ENCODE data around the gene TPRA1. TPM values are rescaled to one million over a fixed set of nuclear protein-coding genes. Genes with fewer than 3 reads are reported as not detected.

Gene TPRA1
- total and polyA plus RNA-seq, 2 experiments from 2014 or later: 16.7 to 30.4 TPM

DNA sequence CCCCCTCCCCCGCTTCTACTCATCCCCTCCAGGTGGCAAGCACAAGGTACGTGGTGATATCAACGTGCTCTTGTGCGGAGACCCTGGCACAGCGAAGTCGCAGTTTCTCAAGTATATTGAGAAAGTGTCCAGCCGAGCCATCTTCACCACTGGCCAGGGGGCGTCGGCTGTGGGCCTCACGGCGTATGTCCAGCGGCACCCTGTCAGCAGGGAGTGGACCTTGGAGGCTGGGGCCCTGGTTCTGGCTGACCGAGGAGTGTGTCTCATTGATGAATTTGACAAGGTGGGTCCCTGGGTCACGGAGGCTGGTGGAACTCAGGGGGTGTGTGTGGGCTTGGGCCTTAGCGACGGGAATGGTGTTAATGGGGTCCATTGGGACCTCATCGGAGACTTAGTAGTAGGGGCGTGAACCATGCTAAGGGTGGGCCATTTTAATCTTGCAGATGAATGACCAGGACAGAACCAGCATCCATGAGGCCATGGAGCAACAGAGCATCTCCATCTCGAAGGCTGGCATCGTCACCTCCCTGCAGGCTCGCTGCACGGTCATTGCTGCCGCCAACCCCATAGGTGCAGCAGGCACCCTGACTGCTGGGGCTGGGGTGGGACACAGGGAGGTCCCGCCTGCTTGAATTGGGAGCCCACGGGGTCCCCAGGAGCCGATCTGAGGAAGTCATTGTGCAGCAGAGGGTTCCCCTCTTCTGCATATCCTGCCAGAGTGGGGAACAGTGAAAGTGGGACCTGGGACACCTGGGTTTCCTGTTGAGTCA lies 26.5 kb upstream of the TPRA1 start:
- Mint-ChIP-seq H3K36me3 (ENCODE audit: low read depth) (peaks cover 99% of the 10 kb centered on the region), H3K4me1 (peaks cover 8% of the 10 kb centered on the region; the same call in 1 of the 3 replicates), H3K27me3 (ENCODE audit: insufficient read depth, low read depth, poor library complexity) (peaks cover 3% of the 10 kb centered on the region), H3K4me3 (no peak overlapping the region), H3K9me3 (no peaks in the 10 kb centered on the region), H3K27ac (no peak overlapping the region)
- peaks cover 36% of the 10 kb centered on the region; the same call in 1 of the 2 replicates for H4K20me1 ChIP-seq (replicated peaks; ENCODE audit: insufficient read depth)
- no peaks in the 10 kb centered on the region for H3K4me1 ChIP-seq (ENCODE audit: insufficient read depth)
- peaks cover 30% of the 10 kb centered on the region for H3K79me2 ChIP-seq (replicated peaks; ENCODE audit: insufficient read depth)
- H3K36me3 ChIP-seq (ENCODE audit: insufficient read depth): peaks cover 72% of the 10 kb centered on the region
- no peaks in the 10 kb centered on the region for H3K27me3 ChIP-seq (ENCODE audit: insufficient read depth)
- ATAC-seq (no peak), DNase-seq (ENCODE audit: low spot score) (no peak)
- H3K4me2 ChIP-seq: no peak overlapping the region
- H3F3A ChIP-seq (replicated peaks; ENCODE audit: low read depth): no peaks in the 10 kb centered on the region
- no peaks in the 10 kb centered on the region for H3K9me2 ChIP-seq (ENCODE audit: insufficient read depth)
- H3K27ac ChIP-seq (ENCODE audit: low read depth): no peak overlapping the region
- no peak overlapping the region for H3K4me3 ChIP-seq
- TF ChIP-seq CREB1 (CRISPR knock-in tag; IDR thresholded peaks at IDR 0.05; ENCODE audit: low read depth) (no peak), ZNF331 (CRISPR knock-in tag; IDR thresholded peaks at IDR 0.05; ENCODE audit: low read depth) (no peak), STAT1 (IDR thresholded peaks at IDR 0.05; ENCODE audit: unreplicated experiment) (no peak), ZNF114 (CRISPR knock-in tag; IDR thresholded peaks at IDR 0.05) (no peak), EZH2phosphoT487 (IDR thresholded peaks at IDR 0.05; ENCODE audit: unreplicated experiment) (no peak), JUNB (IDR thresholded peaks at IDR 0.05; ENCODE audit: unreplicated experiment) (no peak), EZH2 (IDR thresholded peaks at IDR 0.05; ENCODE audit: low read depth, unreplicated experiment) (no peak), POLR2AphosphoS5 (IDR thresholded peaks at IDR 0.05; ENCODE audit: low read depth) (no peak), NANOG (IDR thresholded peaks at IDR 0.05; ENCODE audit: borderline replicate concordance) (no peak)
- TF ChIP-seq, protein P1, sequence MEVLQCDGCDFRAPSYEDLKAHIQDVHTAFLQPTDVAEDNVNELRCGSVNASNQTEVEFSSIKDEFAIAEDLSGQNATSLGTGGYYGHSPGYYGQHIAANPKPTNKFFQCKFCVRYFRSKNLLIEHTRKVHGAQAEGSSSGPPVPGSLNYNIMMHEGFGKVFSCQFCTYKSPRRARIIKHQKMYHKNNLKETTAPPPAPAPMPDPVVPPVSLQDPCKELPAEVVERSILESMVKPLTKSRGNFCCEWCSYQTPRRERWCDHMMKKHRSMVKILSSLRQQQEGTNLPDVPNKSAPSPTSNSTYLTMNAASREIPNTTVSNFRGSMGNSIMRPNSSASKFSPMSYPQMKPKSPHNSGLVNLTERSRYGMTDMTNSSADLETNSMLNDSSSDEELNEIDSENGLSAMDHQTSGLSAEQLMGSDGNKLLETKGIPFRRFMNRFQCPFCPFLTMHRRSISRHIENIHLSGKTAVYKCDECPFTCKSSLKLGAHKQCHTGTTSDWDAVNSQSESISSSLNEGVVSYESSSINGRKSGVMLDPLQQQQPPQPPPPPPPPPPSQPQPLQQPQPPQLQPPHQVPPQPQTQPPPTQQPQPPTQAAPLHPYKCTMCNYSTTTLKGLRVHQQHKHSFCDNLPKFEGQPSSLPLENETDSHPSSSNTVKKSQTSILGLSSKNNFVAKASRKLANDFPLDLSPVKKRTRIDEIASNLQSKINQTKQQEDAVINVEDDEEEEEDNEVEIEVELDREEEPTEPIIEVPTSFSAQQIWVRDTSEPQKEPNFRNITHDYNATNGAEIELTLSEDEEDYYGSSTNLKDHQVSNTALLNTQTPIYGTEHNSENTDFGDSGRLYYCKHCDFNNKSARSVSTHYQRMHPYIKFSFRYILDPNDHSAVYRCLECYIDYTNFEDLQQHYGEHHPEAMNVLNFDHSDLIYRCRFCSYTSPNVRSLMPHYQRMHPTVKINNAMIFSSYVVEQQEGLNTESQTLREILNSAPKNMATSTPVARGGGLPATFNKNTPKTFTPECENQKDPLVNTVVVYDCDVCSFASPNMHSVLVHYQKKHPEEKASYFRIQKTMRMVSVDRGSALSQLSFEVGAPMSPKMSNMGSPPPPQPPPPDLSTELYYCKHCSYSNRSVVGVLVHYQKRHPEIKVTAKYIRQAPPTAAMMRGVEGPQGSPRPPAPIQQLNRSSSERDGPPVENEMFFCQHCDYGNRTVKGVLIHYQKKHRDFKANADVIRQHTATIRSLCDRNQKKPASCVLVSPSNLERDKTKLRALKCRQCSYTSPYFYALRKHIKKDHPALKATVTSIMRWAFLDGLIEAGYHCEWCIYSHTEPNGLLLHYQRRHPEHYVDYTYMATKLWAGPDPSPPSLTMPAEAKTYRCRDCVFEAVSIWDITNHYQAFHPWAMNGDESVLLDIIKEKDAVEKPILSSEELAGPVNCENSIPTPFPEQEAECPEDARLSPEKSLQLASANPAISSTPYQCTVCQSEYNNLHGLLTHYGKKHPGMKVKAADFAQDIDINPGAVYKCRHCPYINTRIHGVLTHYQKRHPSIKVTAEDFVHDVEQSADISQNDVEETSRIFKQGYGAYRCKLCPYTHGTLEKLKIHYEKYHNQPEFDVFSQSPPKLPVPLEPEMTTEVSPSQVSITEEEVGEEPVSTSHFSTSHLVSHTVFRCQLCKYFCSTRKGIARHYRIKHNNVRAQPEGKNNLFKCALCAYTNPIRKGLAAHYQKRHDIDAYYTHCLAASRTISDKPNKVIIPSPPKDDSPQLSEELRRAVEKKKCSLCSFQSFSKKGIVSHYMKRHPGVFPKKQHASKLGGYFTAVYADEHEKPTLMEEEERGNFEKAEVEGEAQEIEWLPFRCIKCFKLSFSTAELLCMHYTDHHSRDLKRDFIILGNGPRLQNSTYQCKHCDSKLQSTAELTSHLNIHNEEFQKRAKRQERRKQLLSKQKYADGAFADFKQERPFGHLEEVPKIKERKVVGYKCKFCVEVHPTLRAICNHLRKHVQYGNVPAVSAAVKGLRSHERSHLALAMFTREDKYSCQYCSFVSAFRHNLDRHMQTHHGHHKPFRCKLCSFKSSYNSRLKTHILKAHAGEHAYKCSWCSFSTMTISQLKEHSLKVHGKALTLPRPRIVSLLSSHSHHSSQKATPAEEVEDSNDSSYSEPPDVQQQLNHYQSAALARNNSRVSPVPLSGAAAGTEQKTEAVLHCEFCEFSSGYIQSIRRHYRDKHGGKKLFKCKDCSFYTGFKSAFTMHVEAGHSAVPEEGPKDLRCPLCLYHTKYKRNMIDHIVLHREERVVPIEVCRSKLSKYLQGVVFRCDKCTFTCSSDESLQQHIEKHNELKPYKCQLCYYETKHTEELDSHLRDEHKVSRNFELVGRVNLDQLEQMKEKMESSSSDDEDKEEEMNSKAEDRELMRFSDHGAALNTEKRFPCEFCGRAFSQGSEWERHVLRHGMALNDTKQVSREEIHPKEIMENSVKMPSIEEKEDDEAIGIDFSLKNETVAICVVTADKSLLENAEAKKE (CRISPR knock-in tag; IDR thresholded peaks at IDR 0.05): no peak
- TF ChIP-seq, protein P2, sequence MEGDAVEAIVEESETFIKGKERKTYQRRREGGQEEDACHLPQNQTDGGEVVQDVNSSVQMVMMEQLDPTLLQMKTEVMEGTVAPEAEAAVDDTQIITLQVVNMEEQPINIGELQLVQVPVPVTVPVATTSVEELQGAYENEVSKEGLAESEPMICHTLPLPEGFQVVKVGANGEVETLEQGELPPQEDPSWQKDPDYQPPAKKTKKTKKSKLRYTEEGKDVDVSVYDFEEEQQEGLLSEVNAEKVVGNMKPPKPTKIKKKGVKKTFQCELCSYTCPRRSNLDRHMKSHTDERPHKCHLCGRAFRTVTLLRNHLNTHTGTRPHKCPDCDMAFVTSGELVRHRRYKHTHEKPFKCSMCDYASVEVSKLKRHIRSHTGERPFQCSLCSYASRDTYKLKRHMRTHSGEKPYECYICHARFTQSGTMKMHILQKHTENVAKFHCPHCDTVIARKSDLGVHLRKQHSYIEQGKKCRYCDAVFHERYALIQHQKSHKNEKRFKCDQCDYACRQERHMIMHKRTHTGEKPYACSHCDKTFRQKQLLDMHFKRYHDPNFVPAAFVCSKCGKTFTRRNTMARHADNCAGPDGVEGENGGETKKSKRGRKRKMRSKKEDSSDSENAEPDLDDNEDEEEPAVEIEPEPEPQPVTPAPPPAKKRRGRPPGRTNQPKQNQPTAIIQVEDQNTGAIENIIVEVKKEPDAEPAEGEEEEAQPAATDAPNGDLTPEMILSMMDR (conservative IDR thresholded peaks at IDR 0.05; ENCODE audit: low read depth in 2 of 2): no peak
- TF ChIP-seq, protein P3, sequence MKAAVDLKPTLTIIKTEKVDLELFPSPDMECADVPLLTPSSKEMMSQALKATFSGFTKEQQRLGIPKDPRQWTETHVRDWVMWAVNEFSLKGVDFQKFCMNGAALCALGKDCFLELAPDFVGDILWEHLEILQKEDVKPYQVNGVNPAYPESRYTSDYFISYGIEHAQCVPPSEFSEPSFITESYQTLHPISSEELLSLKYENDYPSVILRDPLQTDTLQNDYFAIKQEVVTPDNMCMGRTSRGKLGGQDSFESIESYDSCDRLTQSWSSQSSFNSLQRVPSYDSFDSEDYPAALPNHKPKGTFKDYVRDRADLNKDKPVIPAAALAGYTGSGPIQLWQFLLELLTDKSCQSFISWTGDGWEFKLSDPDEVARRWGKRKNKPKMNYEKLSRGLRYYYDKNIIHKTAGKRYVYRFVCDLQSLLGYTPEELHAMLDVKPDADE (IDR thresholded peaks at IDR 0.05): no peak
- no peak overlapping the region for H2AFZ ChIP-seq
